VCaP (cell line): ENCODE measurements around the gene SLC25A42.
A peak's percentile ranks its signal among the peaks of the same experiment; 100 is the strongest.

Experiments
- H3K27ac ChIP-seq: fragments of 450-650 bp; 2 replicates; pipeline ENCODE4 v1.5.1; 2017
- CTCF ChIP-seq: fragments of 450-650 bp; conservative IDR thresholded peaks from 2 replicates; pipeline ENCODE4 v1.5.1; 2017; ENCODE audit warnings: mild to moderate bottlenecking, moderate library complexity

The SLC25A42 gene

DNA sequence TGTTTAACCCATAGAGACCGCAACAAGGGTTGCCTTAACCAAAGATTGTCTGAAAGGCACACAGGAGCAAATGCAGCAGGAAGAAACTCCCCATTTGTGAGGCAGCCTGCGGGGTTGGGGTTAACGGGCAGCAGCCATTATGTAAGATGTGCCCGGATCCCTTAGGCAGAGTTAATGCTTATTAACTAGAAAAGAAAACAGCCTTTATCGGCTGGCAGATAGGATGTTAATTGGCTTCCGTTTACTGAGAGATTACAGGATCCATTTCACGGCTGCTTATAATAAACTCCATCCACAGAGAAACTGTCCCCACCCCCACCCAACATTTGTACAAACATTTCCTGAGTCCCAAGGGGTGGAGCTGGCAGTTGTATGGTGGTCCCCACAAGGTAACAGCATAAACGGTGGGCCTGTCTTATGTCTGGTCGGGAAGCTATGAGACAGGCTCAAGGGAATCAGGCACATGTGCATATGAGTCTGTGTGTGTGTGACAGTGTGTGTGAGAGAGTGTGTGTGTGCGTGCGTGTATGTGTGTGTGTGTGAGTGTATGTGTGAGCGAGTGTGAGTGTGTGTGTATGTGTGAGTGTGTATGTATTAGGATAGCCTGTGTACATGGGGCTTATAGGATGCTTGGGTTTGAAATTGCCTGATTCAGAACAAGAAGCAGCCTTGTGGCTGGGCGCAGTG is 10.5 kb downstream of the SLC25A42 start:
- no peak for TF ChIP-seq CTCF
- H3K27ac ChIP-seq = peak overlapping the region; percentile 49

DNA sequence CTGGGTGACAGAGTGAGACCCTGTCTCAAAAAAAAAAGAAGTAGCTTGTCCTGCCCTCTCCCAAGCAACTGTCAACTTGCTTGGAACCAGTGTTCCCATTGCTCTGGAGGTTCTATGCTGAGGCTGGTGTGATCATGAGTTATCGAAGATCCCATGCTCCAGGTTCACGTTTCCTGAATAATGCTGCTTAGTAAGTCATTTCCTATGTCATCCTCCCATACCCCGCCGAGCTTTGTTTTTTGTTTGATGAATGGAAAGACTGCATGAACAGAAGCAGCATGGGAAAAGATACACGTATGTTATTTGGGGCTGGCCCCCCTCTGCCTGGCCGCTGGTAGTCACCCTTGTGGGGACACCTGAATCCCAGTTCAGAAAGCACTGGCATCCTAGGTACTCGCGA is 11.3 kb downstream of the SLC25A42 start:
- H3K27ac ChIP-seq = no peak overlapping the region
- TF ChIP-seq CTCF = no peak

- no peak for TF ChIP-seq CTCF
Observed at GRCh38 chr19:19076476-19076875, 12.7 kb downstream of the SLC25A42 start.

GRCh38 chr19:19077103-19077502 is 13.3 kb downstream of the SLC25A42 start:
- TF ChIP-seq CTCF = no peak
- H3K27ac ChIP-seq = no peak overlapping the region

More at GRCh38 chr19:19076476-19076875, 12.7 kb downstream of the SLC25A42 start:
- H3K27ac ChIP-seq = no peak overlapping the region

- H3K27ac ChIP-seq = no peak overlapping the region
- TF ChIP-seq CTCF = no peak
Observed at GRCh38 chr19:19078801-19079200, 15.0 kb downstream of the SLC25A42 start.

DNA sequence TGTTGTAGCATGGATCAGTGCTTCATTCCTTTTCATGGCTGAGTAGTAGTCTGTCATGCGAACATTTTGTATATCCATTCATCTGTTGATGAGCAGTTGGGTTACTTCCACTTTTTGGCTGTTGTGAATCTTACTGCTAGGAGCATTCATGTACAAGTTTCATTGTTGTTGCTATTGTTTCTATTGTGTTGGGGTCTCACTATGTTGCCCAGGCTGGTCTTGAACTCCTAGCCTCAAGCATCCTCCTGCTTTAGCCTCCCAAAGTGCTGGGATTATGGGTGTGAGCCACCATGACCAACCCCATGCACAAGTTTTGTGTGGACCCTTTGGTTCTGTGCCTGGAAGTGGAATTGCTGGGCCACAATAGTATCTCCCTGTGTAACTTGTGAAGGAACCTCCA is 15.8 kb downstream of the SLC25A42 start:
- TF ChIP-seq CTCF = no peak

GRCh38 chr19:19081642-19082151 is 17.9 kb downstream of the SLC25A42 start:
- no peak for TF ChIP-seq CTCF
- H3K27ac ChIP-seq = no peak overlapping the region

More for the DNA sequence above, 15.8 kb downstream of the SLC25A42 start:
- no peak overlapping the region for H3K27ac ChIP-seq
